Testis (tissue), 3 donors: Measurements from ENCODE around the gene ATP8A1. TPM values are rescaled to one million over a fixed set of nuclear protein-coding genes. Genes with fewer than 3 reads are reported as not detected.

Experiments
- DNase-seq: peaks from one replicate; pipeline ENCODE4 v3.0.0-alpha.2; 2019
- H3K27ac ChIP-seq, 2 donors: fragments of 200-600 bp; sonication (generic); one replicate each; pipeline ENCODE4 v1.5.1; 2019
- H3K27me3 ChIP-seq: fragments of 200-600 bp; sonication (generic); one replicate; pipeline ENCODE4 v1.5.1; 2019
- H3K36me3 ChIP-seq: fragments of 200-600 bp; sonication (generic); one replicate; pipeline ENCODE4 v1.5.1; 2017; ENCODE audit warnings: low read depth; ENCODE audit errors: missing control alignments
- H3K4me1 ChIP-seq: fragments of 200-600 bp; sonication (generic); one replicate; pipeline ENCODE4 v1.5.1; 2019
- H3K4me3 ChIP-seq, 2 donors: fragments of 200-600 bp; sonication (generic); one replicate each; pipeline ENCODE4 v1.5.1; 2017 to 2019
- H3K9me3 ChIP-seq: fragments of 200-600 bp; sonication (generic); one replicate; pipeline ENCODE4 v1.5.1; 2017
- CTCF ChIP-seq, 3 experiments: fragments of 450-650 bp in 2 of 3; fragments of 200-600 bp in 1 of 3; sonication (generic) in 1 of 3; IDR thresholded peaks; one replicate each; pipeline ENCODE4 v1.5.1; 2016 to 2019; ENCODE audit warnings: antibody characterized with exemption in 3 of 3, mild to moderate bottlenecking in 2 of 3, moderate library complexity in 1 of 3
- POLR2A ChIP-seq: fragments of 450-650 bp; IDR thresholded peaks from one replicate; pipeline ENCODE4 v1.6.1; 2017; ENCODE audit warnings: antibody characterized with exemption, mild to moderate bottlenecking, moderate library complexity
- WGBS, 2 donors: methylation state at CpG; one replicate each; pipeline ENCODE4 v1.1.5; 2018; 5-methylcytosine and 5-hydroxymethylcytosine counted together
- intact Hi-C: fragments of 100-400 bp; cut with DNase I; formaldehyde crosslinking; loops from one replicate; pipeline ENCODE4 v1.15.1; 2023; ENCODE audit warnings: low total_unique reads
- polyA plus RNA-seq: library from polyadenylated mRNA; stranded (reverse); fragments of 350-450 nt; fragmentation: Illumina TruSeq; extraction: RNeasy Lipid Tissue Mini Kit (QIAGEN cat#74804); gene quantifications from one replicate; pipeline ENCODE4 v1.2.3, GENCODE V29; 2014; ENCODE audit warnings: low read depth, low replicate concordance; ENCODE audit not compliant: insufficient read depth
- total RNA-seq, 2 donors: library from RNA; depleted of rRNA; stranded (reverse); fragments of >200 nt; gene quantifications; one replicate each; pipeline ENCODE4 v1.2.3, GENCODE V29; 2016

The ATP8A1 gene
- total and polyA plus RNA-seq, 3 donors from 2014 or later = 5.5 to 32.5 (median 18.8) TPM

- TF ChIP-seq CTCF (IDR thresholded peaks at IDR 0.05) (no peak), POLR2A (no peak)
- Histone ChIP-seq H3K27ac (no peak overlapping the region), H3K4me1 (no peaks in the 10 kb centered on the region), H3K4me3 (no peak overlapping the region), H3K9me3 (no peaks in the 10 kb centered on the region), H3K27me3 (no peaks in the 10 kb centered on the region), H3K36me3 (no peaks in the 10 kb centered on the region)
- 66 to 70% methylated on average over 5 of the region's 5 CpGs for WGBS, 2 donors
- intact Hi-C loops = no loop called here
- no peak for DNase-seq
Observed at GRCh38 chr4:42446823-42447222, 210.1 kb downstream of the ATP8A1 start.

- 91 to 93% methylated on average over 5 of the region's 5 CpGs for WGBS, 2 donors
- DNase-seq = no peak
- intact Hi-C loops = no loop called here
- no peak for TF ChIP-seq POLR2A
- TF ChIP-seq CTCF (IDR thresholded peaks at IDR 0.05) = no peak
- no peaks in the 10 kb centered on the region for H3K27me3 ChIP-seq
- H3K4me1 ChIP-seq = no peaks in the 10 kb centered on the region
- no peak overlapping the region for H3K27ac ChIP-seq
- H3K9me3 ChIP-seq = no peaks in the 10 kb centered on the region
- no peaks in the 10 kb centered on the region for H3K36me3 ChIP-seq
- no peak overlapping the region for H3K4me3 ChIP-seq
Observed at GRCh38 chr4:42445038-42445437, 211.9 kb downstream of the ATP8A1 start.

- Histone ChIP-seq H3K4me3 (no peak overlapping the region), H3K27ac (no peak overlapping the region), H3K4me1 (no peaks in the 10 kb centered on the region), H3K36me3 (no peaks in the 10 kb centered on the region), H3K27me3 (no peaks in the 10 kb centered on the region), H3K9me3 (no peaks in the 10 kb centered on the region)
- intact Hi-C loops = no loop called here
- no peak for TF ChIP-seq CTCF (IDR thresholded peaks at IDR 0.05)
- no peak for TF ChIP-seq POLR2A
- WGBS, 2 donors = 82 to 87% methylated on average over 2 of the region's 2 CpGs
- DNase-seq = no peak
Observed at GRCh38 chr4:42442601-42443000, 214.3 kb downstream of the ATP8A1 start.

- no peaks in the 10 kb centered on the region for H3K9me3 ChIP-seq
- intact Hi-C loops = no loop called here
- H3K27me3 ChIP-seq = no peaks in the 10 kb centered on the region
- DNase-seq = no peak
- TF ChIP-seq CTCF (IDR thresholded peaks at IDR 0.05) = no peak
- TF ChIP-seq POLR2A = no peak
- no peak overlapping the region for H3K4me3 ChIP-seq
- 96 to 98% methylated on average over 4 of the region's 4 CpGs for WGBS, 2 donors
- no peak overlapping the region for H3K27ac ChIP-seq
- no peaks in the 10 kb centered on the region for H3K36me3 ChIP-seq
- no peaks in the 10 kb centered on the region for H3K4me1 ChIP-seq
Observed at GRCh38 chr4:42440083-42440482, 216.8 kb downstream of the ATP8A1 start.

GRCh38 chr4:42436928-42437565 is 219.9 kb downstream of the ATP8A1 start:
- Histone ChIP-seq H3K27me3 (no peaks in the 10 kb centered on the region), H3K36me3 (no peaks in the 10 kb centered on the region), H3K4me3 (no peak overlapping the region), H3K9me3 (no peaks in the 10 kb centered on the region), H3K27ac (no peak overlapping the region), H3K4me1 (no peaks in the 10 kb centered on the region)
- TF ChIP-seq CTCF (IDR thresholded peaks at IDR 0.05) (no peak), POLR2A (no peak)
- DNase-seq = no peak
- intact Hi-C loops = no loop called here
- 83 to 85% methylated on average over 7 of the region's 7 CpGs for WGBS, 2 donors
